Stimulated activated naive CD8-positive, alpha-beta T cell treated with anti-CD3 and anti-CD28 coated beads, Interleukin-15, amount 100 ng/mL, for 72 hours (primary cell): ENCODE measurements around the gene FREY1.
A peak's percentile ranks its signal among the peaks of the same experiment; 100 is the strongest.

Source experiments
- ATAC-seq: fragments of 150-1000 bp; cut with Tn5 transposase; 2 replicates; pipeline ENCODE4 v1.10.0; 2021; ENCODE audit warnings: mild to moderate bottlenecking, moderate library complexity
- DNase-seq, 2 donors: peaks; one replicate each; pipeline ENCODE4 v3.0.0; 2021 to 2022
- H3K27ac Mint-ChIP-seq, 2 donors: one replicate each; pipeline ENCODE4 v1.8.0; 2022; ENCODE audit warnings: mild to moderate bottlenecking in 2 of 2, mixed read lengths in 2 of 2, moderate library complexity in 2 of 2
- H3K27me3 Mint-ChIP-seq: one replicate; pipeline ENCODE4 v1.8.0; 2022; ENCODE audit warnings: mixed read lengths
- H3K4me1 Mint-ChIP-seq: one replicate; pipeline ENCODE4 v1.8.0; 2022; ENCODE audit warnings: mild to moderate bottlenecking, mixed read lengths
- H3K4me3 Mint-ChIP-seq, 2 donors: one replicate each; pipeline ENCODE4 v1.8.0; 2022; ENCODE audit warnings: mild to moderate bottlenecking in 2 of 2, mixed read lengths in 2 of 2, moderate library complexity in 1 of 2
- H3K9me3 Mint-ChIP-seq, 2 donors: one replicate each; pipeline ENCODE4 v1.8.0; 2022; ENCODE audit warnings: mixed read lengths in 2 of 2

The FREY1 gene

DNA sequence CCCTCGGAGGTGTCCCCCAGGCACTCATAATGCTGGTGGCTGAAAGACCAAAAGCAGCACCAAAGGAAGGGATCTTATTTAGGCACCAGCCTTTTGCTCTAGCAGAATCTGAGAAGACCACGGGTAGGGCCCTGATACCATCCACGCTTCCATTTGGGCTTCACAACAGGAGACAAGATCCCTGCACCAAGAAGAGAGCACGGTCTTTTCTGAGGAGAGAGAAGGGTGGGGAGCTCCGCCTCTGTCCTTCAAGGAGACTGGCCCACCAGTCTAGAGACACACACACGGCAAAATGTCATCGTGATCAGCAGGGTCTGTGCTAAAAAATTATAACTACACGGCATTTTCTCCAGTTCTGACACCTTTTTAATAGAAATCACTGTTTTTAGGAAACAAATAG lies 25.1 kb upstream of the FREY1 start:
- H3K4me1 Mint-ChIP-seq, result peaks cover 36% of the 10 kb centered on the region
- no peaks in the 10 kb centered on the region for H3K27me3 Mint-ChIP-seq
- no peaks in the 10 kb centered on the region for H3K9me3 Mint-ChIP-seq
- DNase-seq (no peak), ATAC-seq (no peak)
- no peak overlapping the region for H3K4me3 Mint-ChIP-seq
- peak overlapping the region in 1 of 2 donors; percentile 34 for H3K27ac Mint-ChIP-seq

DNA sequence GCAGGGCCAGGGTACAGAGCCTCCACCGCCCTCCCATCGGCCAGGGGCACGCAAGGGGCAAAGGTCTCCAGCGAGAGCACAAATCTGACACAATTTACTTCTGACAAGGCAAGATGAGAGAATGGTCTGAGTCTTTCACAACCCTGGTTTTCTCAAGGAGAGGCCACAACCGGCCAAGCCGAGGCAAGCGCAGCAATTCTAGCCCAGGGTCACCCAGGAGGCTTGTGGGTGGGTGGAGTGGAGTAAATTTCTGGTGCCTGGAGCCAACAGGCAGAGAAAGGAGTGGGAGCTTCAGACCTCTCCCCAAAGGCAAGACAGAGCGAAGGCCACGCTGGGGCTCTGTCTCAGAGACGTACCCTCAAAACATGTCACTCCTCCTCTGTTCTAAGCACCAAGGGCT lies 24.7 kb upstream of the FREY1 start:
- peaks cover 41% of the 10 kb centered on the region for H3K4me1 Mint-ChIP-seq
- DNase-seq (no peak), ATAC-seq (no peak)
- no peak overlapping the region for H3K4me3 Mint-ChIP-seq
- peak overlapping the region in 1 of 2 donors; percentile 92 for H3K27ac Mint-ChIP-seq
- H3K9me3 Mint-ChIP-seq, result no peaks in the 10 kb centered on the region
- no peaks in the 10 kb centered on the region for H3K27me3 Mint-ChIP-seq

DNA sequence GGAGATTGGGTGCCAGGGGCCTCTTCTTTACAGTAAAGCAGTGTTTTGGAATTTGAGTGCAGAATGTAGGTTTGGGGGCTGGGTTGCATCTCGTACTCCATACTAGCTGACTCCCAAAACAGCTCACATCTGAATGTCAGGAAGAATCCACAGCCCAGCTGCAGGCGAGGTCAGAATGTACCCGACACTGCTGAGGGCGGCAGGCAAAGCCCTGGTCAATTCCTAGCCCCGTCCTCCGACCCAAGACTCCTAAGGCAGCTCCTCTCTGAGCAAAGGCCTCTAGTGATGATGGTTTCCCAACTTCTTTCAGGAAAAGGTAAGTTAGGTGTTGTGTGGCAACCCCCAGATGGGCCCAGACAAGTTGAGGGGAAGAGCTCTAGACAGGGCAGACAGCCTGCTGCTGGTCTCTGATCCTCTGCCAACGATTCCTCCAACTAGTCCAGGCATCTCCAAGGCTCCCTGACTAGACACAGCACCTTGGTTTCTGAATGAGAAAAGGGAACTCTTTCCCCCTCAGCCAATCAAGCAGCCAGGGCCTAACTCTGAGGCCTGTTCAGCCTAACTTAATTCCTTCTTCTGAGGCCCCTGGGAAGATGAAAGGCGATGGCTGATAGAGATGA lies 24.0 kb upstream of the FREY1 start:
- ATAC-seq, result no peak
- Mint-ChIP-seq H3K27ac (peak overlapping the region; percentile 22 to 92), H3K4me1 (peaks cover 43% of the 10 kb centered on the region), H3K9me3 (no peaks in the 10 kb centered on the region), H3K27me3 (no peaks in the 10 kb centered on the region), H3K4me3 (no peak overlapping the region)
- DNase-seq, result no peak

DNA sequence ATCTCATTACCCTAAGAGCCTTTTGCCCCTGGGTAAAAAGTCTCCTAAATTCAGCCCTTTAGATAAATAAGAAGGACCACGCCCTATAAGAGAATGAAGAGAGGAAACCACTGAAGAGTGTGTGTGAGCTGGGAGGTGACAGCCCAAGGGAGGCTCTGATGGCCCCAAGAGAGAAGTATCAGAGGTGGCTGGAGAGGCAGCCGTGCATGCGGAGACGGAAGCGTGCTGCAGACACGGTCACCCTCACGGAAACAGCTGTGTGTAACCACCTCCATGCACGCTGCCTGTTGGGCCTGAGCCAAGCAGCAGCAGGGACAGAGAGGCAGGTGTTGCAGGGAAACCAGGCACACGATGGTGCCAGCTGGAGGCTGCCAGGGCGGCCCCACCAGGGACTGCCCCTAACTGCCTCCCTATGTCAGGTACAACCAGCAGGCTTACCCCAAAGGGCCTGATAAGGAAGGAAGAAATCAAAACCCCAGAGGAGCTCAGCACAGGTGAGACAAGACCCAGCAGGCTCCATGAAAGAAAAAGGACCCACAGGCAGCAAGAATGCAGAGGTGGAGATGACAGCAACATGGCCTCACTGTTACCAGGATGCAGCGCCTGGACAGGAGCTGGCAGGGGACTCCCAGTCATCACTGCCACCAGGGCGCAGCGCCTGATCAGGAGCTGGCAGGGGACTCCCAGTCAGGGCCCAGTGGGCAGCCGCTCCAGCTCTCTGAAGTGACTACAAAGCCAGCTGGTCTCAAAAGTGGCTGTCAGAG lies 23.1 kb upstream of the FREY1 start:
- Mint-ChIP-seq H3K4me3 (peak overlapping the region in 1 of 2 donors; percentile 52), H3K4me1 (peaks cover 43% of the 10 kb centered on the region), H3K27me3 (no peaks in the 10 kb centered on the region), H3K27ac (peak overlapping the region; percentile 37 to 92), H3K9me3 (no peaks in the 10 kb centered on the region)
- DNase-seq (no peak), ATAC-seq (peak; percentile 65)

DNA sequence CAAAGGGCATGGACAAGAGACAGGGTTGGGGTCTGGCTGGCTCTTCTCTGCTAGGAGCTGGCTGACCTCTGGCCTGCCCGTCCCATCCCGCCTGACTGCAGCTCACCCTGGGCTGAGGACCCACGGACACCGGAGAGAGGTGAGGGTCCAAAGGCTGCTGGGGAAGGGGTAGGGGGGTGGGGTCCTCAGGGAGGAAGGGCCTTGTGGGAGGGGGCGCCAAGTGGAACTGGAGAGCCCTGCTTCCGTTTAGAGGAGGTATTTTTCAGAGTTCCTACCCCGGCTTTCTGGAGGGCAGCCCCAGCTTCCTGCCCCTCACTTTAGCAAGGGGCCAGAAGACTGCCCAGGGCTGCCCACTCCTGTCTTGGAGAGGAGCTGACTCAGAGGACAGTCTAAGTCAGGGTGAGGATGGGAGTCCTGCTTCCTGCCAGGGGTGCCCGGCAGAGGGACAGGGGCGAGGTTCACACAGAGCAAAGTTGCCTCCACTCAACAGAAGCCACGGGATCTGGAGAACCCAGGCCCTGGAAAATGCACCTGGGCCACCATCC lies 22.5 kb upstream of the FREY1 start:
- peaks cover 44% of the 10 kb centered on the region for H3K4me1 Mint-ChIP-seq
- no peak overlapping the region for H3K4me3 Mint-ChIP-seq
- H3K27ac Mint-ChIP-seq, result peak overlapping the region in 1 of 2 donors; percentile 37
- ATAC-seq (peak; percentile 24), DNase-seq (no peak)
- peaks cover 3% of the 10 kb centered on the region for H3K27me3 Mint-ChIP-seq
- no peaks in the 10 kb centered on the region for H3K9me3 Mint-ChIP-seq

DNA sequence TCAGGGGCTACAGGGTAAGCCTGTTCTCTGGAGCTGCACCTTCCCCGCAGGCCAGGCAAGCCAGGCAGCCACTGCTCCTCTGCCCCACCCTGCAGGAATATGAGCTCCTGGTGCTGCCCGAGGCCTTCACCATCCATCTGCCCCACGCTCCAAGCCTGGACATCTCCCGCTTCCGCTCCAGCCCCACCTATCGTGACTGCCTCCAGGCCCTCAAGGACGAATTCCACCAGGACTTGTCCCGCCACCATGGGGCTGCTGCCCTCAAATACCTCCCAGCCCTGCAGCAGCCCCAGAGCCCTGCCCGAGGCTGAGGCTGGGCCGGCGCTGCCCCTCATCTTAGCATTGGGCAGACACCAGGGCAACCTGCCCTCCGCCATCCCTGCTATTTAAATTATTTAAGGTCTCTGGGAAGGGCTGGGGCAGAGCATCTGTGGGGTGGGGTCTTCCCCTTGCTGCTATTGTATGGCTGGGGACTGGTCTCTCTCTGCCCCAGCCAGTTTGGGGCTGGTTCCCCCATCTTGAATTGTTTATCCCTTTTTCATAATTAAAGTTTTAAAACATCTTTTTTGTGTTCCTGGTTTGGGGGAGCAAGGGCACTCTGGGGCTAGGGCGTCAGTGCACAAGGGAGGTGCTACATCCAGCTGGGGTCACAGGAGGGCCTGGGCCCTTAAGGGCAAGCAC lies 21.6 kb upstream of the FREY1 start:
- H3K4me1 Mint-ChIP-seq, result peaks cover 50% of the 10 kb centered on the region
- no peaks in the 10 kb centered on the region for H3K9me3 Mint-ChIP-seq
- DNase-seq (no peak), ATAC-seq (no peak)
- H3K27ac Mint-ChIP-seq, result peak overlapping the region in 1 of 2 donors; percentile 96
- H3K27me3 Mint-ChIP-seq, result peaks cover 11% of the 10 kb centered on the region
- H3K4me3 Mint-ChIP-seq, result no peak overlapping the region

DNA sequence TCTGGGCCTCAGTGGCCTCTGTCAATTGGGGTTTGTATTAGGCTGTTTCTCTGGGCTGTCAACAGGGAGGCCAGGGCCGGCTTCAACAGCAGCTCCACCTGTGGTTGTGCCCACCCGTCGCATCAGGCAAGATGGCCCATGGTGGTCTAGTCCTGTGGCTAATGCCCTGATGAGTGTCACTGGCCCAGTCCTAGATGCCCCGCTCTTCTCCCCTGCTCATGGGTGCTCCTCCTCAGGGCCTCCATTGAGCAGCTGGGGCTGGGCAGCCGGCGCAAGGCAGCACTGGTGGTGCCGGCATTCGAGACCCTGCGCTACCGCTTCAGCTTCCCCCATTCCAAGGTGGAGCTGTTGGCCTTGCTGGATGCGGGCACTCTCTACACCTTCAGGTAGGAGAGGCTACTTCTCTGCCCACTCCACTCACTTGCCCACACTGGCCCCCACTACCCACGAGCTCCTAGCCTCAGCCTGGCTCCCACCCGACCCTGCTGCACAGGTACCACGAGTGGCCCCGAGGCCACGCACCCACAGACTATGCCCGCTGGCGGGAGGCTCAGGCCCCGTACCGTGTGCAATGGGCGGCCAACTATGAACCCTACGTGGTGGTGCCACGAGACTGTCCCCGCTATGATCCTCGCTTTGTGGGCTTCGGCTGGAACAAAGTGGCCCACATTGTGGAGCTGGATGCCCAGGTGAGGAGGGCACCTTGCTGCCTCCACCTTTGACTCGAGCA lies 20.8 kb upstream of the FREY1 start:
- Mint-ChIP-seq H3K27ac (peak overlapping the region in 1 of 2 donors; percentile 93), H3K4me1 (peaks cover 55% of the 10 kb centered on the region)

DNA sequence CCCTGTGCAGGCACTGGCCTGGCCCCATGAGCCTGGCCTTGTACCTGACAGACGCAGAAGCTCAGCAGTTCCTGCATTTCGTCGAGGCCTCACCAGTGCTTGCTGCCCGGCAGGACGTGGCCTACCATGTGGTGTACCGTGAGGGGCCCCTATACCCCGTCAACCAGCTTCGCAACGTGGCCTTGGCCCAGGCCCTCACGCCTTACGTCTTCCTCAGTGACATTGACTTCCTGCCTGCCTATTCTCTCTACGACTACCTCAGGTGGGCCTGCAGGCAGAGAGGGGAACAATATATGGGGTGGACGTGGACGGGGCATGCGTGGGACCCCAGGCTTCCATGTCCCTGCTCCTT lies 20.2 kb upstream of the FREY1 start:
- Mint-ChIP-seq H3K4me1 (peaks cover 55% of the 10 kb centered on the region), H3K9me3 (no peaks in the 10 kb centered on the region), H3K27me3 (peaks cover 19% of the 10 kb centered on the region), H3K4me3 (no peak overlapping the region), H3K27ac (no peak overlapping the region)
- DNase-seq (no peak), ATAC-seq (peak; percentile 33)

More for the DNA sequence above, 20.8 kb upstream of the FREY1 start:
- peaks cover 19% of the 10 kb centered on the region for H3K27me3 Mint-ChIP-seq
- no peak for DNase-seq
- H3K9me3 Mint-ChIP-seq, result no peaks in the 10 kb centered on the region
- H3K4me3 Mint-ChIP-seq, result no peak overlapping the region
- no peak for ATAC-seq

DNA sequence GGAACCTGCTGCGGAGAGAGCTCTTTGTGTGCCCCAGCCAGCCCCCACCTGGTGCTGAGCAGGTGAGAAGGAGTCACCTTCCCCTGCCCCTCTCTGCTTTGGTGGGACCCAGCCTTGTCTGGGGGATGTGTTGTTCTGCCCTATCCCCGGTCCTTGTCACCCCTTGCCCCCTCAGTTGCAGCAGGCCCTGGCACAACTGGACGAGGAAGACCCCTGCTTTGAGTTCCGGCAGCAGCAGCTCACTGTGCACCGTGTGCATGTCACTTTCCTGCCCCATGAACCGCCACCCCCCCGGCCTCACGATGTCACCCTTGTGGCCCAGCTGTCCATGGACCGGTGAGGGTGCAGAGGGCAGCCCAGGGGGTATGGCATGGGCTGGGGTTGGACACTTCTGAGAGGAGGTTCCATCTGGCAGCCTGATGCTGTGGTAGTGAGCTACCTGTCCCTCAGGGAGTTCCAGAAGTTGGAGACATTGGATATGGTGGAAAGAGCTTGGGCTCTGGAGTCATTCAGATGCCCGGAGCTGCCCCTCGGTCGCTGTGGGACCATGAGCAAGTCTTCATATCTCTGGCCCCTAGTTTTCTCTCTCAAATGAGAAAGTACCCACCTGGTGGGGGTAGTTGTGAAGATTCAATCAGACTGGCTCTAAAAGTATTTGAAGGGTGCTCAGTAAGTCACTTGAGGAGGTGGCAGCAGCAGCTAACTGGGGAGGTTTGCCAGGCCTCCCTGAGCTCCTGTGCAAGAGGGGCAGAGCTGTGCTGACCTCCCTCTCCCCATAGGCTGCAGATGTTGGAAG lies 19.7 kb upstream of the FREY1 start:
- H3K4me3 Mint-ChIP-seq, result no peak overlapping the region
- H3K4me1 Mint-ChIP-seq, result peaks cover 55% of the 10 kb centered on the region
- H3K27me3 Mint-ChIP-seq, result peaks cover 20% of the 10 kb centered on the region
- no peak overlapping the region for H3K27ac Mint-ChIP-seq
- no peak for DNase-seq
- no peak for ATAC-seq
- no peaks in the 10 kb centered on the region for H3K9me3 Mint-ChIP-seq

DNA sequence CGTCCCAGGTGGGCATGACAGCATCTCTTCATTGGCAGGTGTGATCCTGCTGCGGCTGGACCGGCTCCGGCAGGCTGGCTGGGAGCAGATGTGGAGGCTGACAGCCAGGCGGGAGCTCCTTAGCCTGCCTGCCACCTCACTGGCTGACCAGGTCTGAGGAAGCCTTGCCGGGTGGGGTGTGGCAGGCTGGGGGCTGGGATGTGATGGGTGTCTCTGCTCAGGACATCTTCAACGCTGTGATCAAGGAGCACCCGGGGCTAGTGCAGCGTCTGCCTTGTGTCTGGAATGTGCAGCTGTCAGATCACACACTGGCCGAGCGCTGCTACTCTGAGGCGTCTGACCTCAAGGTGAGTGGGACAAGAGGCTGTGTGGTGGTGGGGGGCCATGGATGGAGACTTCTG lies 18.9 kb upstream of the FREY1 start:
- ATAC-seq, result no peak
- no peak overlapping the region for H3K4me3 Mint-ChIP-seq
- peaks cover 53% of the 10 kb centered on the region for H3K4me1 Mint-ChIP-seq
- no peak overlapping the region for H3K27ac Mint-ChIP-seq
- no peak for DNase-seq
- peaks cover 27% of the 10 kb centered on the region for H3K27me3 Mint-ChIP-seq
- no peaks in the 10 kb centered on the region for H3K9me3 Mint-ChIP-seq

DNA sequence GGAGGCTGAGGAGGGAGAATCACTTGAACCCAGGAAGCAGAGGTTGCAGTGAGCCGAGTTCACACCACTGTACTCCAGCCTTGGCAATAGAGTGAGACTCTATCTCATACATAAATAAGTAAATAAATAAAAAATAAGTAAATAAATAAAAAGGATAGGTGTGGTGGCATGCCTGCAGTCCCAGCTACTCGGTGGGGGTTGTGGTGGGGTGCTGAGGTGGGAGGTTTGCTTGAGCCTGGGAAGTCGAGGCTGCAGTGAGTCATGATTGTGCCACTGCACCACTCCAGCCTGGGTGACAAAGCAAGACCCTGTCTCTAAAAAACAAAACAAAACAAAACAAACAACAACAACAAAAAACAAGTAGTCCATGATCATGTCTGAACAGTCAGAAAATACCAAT lies 18.5 kb upstream of the FREY1 start:
- ATAC-seq (no peak), DNase-seq (no peak)
- H3K27me3 Mint-ChIP-seq, result peaks cover 27% of the 10 kb centered on the region

DNA sequence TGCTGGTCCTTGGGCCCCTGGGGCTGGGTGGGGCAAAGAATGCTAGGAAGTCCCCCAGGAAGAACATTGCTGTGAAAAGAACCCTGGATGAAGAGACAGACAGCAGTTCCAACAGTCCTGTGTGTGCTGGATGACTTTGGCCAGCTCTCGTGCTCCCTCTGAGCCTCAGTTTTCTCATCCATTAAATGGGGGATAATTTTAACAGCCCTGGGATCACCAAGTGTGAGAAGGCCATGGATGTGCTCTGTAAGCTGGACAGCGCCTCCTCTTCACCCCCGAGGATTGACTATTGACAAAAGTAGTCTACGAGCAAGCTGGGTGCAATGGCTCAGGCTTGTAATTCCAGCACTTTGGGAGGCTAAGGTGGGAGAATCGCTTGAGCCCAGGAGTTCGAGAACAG lies 17.9 kb upstream of the FREY1 start:
- Mint-ChIP-seq H3K4me3 (no peak overlapping the region), H3K9me3 (no peaks in the 10 kb centered on the region), H3K27me3 (peaks cover 27% of the 10 kb centered on the region), H3K27ac (peak overlapping the region in 1 of 2 donors; percentile 69), H3K4me1 (peaks cover 49% of the 10 kb centered on the region)
- DNase-seq (no peak), ATAC-seq (no peak)

More for the DNA sequence above, 18.5 kb upstream of the FREY1 start:
- no peak overlapping the region for H3K27ac Mint-ChIP-seq
- H3K4me1 Mint-ChIP-seq, result peaks cover 53% of the 10 kb centered on the region
- no peaks in the 10 kb centered on the region for H3K9me3 Mint-ChIP-seq
- no peak overlapping the region for H3K4me3 Mint-ChIP-seq

DNA sequence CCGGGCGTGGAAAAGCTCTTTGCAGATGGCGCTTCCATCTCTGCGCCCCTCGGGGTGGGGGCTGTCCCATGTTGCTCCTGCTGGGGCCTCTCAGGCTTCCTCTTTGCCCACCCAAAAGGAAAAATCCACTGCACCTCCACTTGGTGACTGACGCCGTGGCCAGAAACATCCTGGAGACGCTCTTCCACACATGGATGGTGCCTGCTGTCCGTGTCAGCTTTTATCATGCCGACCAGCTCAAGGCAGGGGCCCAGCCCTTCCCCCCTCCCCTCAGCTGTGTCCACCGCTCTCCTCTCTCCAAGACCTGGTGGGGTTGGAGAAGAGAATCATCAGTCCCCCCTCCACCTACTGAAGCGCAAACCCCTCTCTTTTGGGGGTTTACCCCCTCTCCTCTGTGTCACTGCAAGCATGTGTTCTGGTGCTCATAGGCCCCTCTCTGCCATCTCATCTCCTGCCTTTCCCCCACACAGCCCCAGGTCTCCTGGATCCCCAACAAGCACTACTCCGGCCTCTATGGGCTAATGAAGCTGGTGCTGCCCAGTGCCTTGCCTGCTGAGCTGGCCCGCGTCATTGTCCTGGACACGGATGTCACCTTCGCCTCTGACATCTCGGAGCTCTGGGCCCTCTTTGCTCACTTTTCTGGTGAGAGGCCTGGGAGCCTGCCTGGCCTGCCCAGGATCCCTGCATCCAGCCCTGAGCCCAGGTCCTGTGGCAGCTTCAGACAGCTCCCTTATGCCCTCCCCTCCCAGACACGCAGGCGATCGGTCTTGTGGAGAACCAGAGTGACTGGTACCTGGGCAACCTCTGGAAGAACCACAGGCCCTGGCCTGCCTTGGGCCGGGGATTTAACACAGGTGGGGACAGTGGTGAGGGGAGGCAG lies 17.2 kb upstream of the FREY1 start:
- no peak for ATAC-seq
- H3K27ac Mint-ChIP-seq, result peak overlapping the region in 1 of 2 donors; percentile 69
- H3K9me3 Mint-ChIP-seq, result no peaks in the 10 kb centered on the region
- peak overlapping the region; percentile 3 to 45 for H3K4me3 Mint-ChIP-seq
- DNase-seq, result no peak
- H3K27me3 Mint-ChIP-seq, result peaks cover 27% of the 10 kb centered on the region
- H3K4me1 Mint-ChIP-seq, result peaks cover 49% of the 10 kb centered on the region
